Kidney (tissue), 14 donors: Measurements from ENCODE around the gene CALHM2. TPM values are rescaled to one million over a fixed set of nuclear protein-coding genes. Genes with fewer than 3 reads are reported as not detected.

ENCODE experiments used
- DNase-seq, 5 donors: peaks; one replicate each; pipeline ENCODE4 v3.0.0-alpha.2; 2013 to 2020
- FAIRE-seq: peaks from 2 replicates; lab custom pipeline; 2012; peaks lifted over from hg19 to GRCh38; lab: Jason Lieb, UNC
- H3K27ac ChIP-seq, 2 donors: one replicate each; pipeline ENCODE4 v1.7.0; 2013; ENCODE audit warnings: low read depth in 2 of 2, low read length in 2 of 2, inconsistent platforms in 1 of 2
- H3K27me3 ChIP-seq: one replicate; pipeline ENCODE4 v1.7.1; 2013; ENCODE audit warnings: low read length, inconsistent platforms; ENCODE audit not compliant: control insufficient read depth, insufficient read depth
- H3K36me3 ChIP-seq, 3 donors: one replicate each; pipeline versions ENCODE4 v1.7.0 to v1.7.1; 2013; ENCODE audit warnings: low read length in 3 of 3, control low read depth in 1 of 3, inconsistent platforms in 1 of 3; ENCODE audit not compliant: insufficient read depth in 3 of 3, control insufficient read depth in 2 of 3
- H3K4me1 ChIP-seq, 3 donors: one replicate each; pipeline versions ENCODE4 v1.7.0 to v1.7.1; 2013; ENCODE audit warnings: low read length in 3 of 3, inconsistent platforms in 1 of 3, low read depth in 1 of 3; ENCODE audit not compliant: control insufficient read depth in 2 of 3, insufficient read depth in 2 of 3
- H3K4me3 ChIP-seq, 3 donors: one replicate each; pipeline versions ENCODE4 v1.7.0 to v1.8.1; 2013; ENCODE audit warnings: low read length in 3 of 3, control low read depth in 1 of 3, inconsistent platforms in 1 of 3
- H3K9ac ChIP-seq, 3 donors: one replicate each; pipeline versions ENCODE4 v1.7.0 to v1.7.1; 2013; ENCODE audit warnings: low read length in 3 of 3, control low read depth in 1 of 3, inconsistent platforms in 1 of 3
- H3K9me3 ChIP-seq, 3 donors: one replicate each; pipeline versions ENCODE4 v1.7.0 to v1.7.1; 2013; ENCODE audit warnings: low read length in 3 of 3, control low read depth in 1 of 3, inconsistent platforms in 1 of 3; ENCODE audit not compliant: control insufficient read depth in 2 of 3, insufficient read depth in 1 of 3
- intact Hi-C: fragments of 100-400 bp; cut with DNase I; formaldehyde crosslinking; loops from one replicate; pipeline ENCODE4 v1.11.1; 2022
- polyA plus RNA-seq: library from polyadenylated mRNA; stranded (reverse); fragments of 350-450 nt; fragmentation: Illumina TruSeq; extraction: RNeasy Lipid Tissue Mini Kit (QIAGEN cat#74804); gene quantifications from one replicate; pipeline ENCODE4 v1.2.3, GENCODE V29; 2014; ENCODE audit warnings: low read depth, low replicate concordance; ENCODE audit not compliant: insufficient read depth
- total RNA-seq: library from RNA; stranded (reverse); fragmentation: NEBNext Ultra II Directional; extraction: Animal tissue kit (Norgen Biotek cat#: 25700); gene quantifications from one replicate; pipeline ENCODE4 v1.2.1, GENCODE V29; 2021
- TF ChIP-seq, protein P1 (sequence below): IDR thresholded peaks from 3 replicates; pipeline ENCODE4 v1.5.1; 2012; ENCODE audit warnings: mild to moderate bottlenecking, moderate library complexity, borderline replicate concordance; ENCODE audit not compliant: insufficient read depth; ENCODE audit errors: extremely low read depth
- donor health status: control.
- donor health status: control.
- donor health status: control.
- donor health status: control.
- donor health status: control.
- donor health status: DM: yes; HTN: yes; CAD: no.
- donor health status: Normal renal cell carcinoma (clear cell type).

CALHM2 gene
- total and polyA plus RNA-seq, 2 donors from 2014 or later, result 8.0 to 26.0 TPM

GRCh38 chr10:103441206-103441605, 11.0 kb downstream of the CALHM2 start:
- FAIRE-seq, result no peak

DNA sequence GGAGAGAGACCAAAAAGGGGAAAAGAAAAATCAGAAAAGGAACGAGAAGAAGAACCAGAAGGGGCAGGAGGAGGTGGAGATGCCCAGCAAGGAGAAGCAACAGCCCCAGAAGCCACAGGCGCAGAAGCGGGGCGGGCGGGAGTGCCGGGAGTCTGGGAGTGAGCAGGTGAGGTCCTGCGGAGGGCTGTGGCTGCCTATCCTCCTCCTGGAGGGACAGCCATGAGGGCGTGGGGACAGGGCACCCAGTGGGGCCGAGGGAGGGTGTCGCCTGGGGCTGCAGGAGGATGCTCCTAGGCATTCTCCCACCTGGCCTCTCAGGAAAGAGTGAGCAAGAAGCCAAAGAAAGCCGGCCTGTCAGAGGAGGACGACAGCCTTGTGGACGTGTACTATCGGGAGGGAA, 11.8 kb downstream of the CALHM2 start:
- FAIRE-seq, result no peak
- intact Hi-C loops, result no loop called here

More at GRCh38 chr10:103441206-103441605, 11.0 kb downstream of the CALHM2 start:
- peaks cover 0 to 3% (median 0%) of the 10 kb centered on the region in 3 donors for H3K4me1 ChIP-seq
- no peak overlapping the region for H3K9ac ChIP-seq
- intact Hi-C loops, result no loop called here
- no peaks in the 10 kb centered on the region for H3K9me3 ChIP-seq
- no peak for DNase-seq
- no peak overlapping the region for H3K27ac ChIP-seq
- TF ChIP-seq, protein P1, sequence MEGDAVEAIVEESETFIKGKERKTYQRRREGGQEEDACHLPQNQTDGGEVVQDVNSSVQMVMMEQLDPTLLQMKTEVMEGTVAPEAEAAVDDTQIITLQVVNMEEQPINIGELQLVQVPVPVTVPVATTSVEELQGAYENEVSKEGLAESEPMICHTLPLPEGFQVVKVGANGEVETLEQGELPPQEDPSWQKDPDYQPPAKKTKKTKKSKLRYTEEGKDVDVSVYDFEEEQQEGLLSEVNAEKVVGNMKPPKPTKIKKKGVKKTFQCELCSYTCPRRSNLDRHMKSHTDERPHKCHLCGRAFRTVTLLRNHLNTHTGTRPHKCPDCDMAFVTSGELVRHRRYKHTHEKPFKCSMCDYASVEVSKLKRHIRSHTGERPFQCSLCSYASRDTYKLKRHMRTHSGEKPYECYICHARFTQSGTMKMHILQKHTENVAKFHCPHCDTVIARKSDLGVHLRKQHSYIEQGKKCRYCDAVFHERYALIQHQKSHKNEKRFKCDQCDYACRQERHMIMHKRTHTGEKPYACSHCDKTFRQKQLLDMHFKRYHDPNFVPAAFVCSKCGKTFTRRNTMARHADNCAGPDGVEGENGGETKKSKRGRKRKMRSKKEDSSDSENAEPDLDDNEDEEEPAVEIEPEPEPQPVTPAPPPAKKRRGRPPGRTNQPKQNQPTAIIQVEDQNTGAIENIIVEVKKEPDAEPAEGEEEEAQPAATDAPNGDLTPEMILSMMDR, result no peak
- H3K4me3 ChIP-seq, result no peak overlapping the region
- H3K27me3 ChIP-seq, result no peaks in the 10 kb centered on the region
- H3K36me3 ChIP-seq, result peaks cover 0 to 67% (median 33%) of the 10 kb centered on the region in 3 donors

DNA sequence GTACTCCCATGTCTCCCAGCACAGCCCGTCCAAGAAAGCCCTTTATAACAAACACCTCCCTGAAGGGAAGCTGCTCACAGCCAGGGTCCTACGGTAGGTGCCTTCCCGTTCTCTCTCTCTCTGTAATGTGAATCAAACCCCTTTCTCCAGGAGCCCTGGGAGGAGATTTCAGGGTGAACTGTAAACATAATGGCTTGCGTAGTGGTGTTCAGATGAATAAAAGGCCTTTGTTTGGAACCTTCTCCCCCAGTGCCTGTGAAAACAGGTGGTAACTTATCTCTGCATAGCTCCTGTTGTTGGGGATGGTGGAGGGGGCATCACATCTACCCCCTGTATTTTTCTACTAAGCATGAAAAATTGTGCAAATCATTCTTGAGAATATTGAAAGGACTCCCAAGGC, 12.4 kb downstream of the CALHM2 start:
- H3K27ac ChIP-seq, result no peak overlapping the region
- H3K4me3 ChIP-seq, result no peak overlapping the region
- DNase-seq, result no peak
- intact Hi-C loops, result no loop called here
- H3K9me3 ChIP-seq, result no peaks in the 10 kb centered on the region
- no peak for FAIRE-seq
- H3K27me3 ChIP-seq, result no peaks in the 10 kb centered on the region
- TF ChIP-seq, protein P1, result no peak
- peaks cover 0 to 54% (median 28%) of the 10 kb centered on the region in 3 donors for H3K36me3 ChIP-seq
- H3K9ac ChIP-seq, result no peak overlapping the region
- H3K4me1 ChIP-seq, result no peaks in the 10 kb centered on the region

More for the DNA sequence above, 11.8 kb downstream of the CALHM2 start:
- Histone ChIP-seq H3K9ac (no peak overlapping the region), H3K27me3 (no peaks in the 10 kb centered on the region), H3K4me3 (no peak overlapping the region), H3K4me1 (no peaks in the 10 kb centered on the region), H3K36me3 (peaks cover 0 to 60% (median 33%) of the 10 kb centered on the region in 3 donors), H3K9me3 (no peaks in the 10 kb centered on the region), H3K27ac (no peak overlapping the region)
- TF ChIP-seq, protein P1, result no peak
- no peak for DNase-seq

GRCh38 chr10:103433858-103434257, 18.3 kb downstream of the CALHM2 start:
- Histone ChIP-seq H3K27ac (no peak overlapping the region), H3K4me1 (no peaks in the 10 kb centered on the region), H3K4me3 (no peak overlapping the region), H3K27me3 (no peaks in the 10 kb centered on the region), H3K9me3 (no peaks in the 10 kb centered on the region), H3K36me3 (peaks cover 3 to 32% (median 23%) of the 10 kb centered on the region in 3 donors), H3K9ac (no peak overlapping the region)
- intact Hi-C loops, result no loop called here
- DNase-seq (no peak), FAIRE-seq (no peak)
- TF ChIP-seq, protein P1, result no peak
